Activated T-helper 1 cell treated with Interleukin-2 at 50 U/mL for 16 hours (primary cell): ENCODE results near the gene AFF2.

Experiments
- DNase-seq: peaks from one replicate; pipeline ENCODE4 v3.0.0-alpha.2; 2020; ENCODE audit warnings: low read depth

The AFF2 gene

DNA sequence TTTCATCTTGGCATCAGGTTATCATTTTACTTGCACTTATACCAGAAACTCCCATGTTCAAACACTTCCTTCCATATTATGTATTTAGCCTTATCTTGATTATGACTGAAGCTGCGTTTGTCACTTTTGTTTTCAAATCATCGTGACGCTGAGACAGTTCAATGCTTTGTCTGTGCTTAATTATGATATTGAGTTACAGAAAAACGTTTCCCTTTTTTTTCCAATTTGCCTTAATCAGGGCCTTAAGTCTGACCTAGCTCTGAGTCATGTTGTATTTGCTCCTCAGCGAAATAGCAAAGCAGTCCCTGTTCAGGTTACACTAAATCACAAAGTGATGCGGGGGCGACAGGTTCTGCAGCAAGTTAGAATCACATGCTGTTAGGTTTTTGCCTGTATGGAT lies 254.7 kb downstream of the AFF2 start:
- DNase-seq, result no peak

DNA sequence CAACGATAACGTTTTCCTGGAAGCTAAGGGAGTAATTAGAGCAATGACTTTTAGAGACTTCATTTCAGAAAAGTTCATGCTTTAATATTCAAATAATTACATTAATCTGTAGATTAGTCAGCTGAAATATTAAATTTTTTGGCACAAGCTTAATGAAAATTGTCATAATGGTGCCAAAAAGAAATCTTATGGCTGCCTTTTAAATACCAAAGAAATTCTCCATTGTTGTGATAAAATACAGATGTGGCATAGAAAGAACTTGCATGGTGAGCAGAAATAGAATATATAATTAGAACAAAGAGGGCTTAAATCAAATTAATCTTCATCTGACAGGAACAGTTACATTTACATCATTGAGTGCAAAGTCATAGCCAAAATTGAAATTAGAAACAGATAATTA lies 263.5 kb downstream of the AFF2 start:
- DNase-seq, result no peak

DNA sequence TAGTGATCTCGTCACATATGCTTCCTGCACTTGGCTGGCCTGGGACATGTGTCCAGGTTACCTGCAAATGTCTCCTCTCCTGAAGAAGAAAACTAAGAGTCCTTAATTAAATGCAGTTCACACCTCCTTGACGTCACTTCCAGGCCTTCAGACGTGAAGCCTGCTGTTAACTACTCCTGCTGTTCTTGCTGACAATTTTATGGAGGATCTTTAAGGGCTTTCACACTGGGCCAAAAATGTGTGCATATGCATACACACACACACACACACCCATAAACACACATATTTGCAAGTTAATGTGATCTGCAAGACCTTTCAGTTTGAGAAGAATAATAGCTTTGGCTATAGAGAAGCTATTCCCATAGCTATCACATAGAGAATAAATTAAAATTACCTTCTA lies 267.9 kb downstream of the AFF2 start:
- DNase-seq, result no peak

DNA sequence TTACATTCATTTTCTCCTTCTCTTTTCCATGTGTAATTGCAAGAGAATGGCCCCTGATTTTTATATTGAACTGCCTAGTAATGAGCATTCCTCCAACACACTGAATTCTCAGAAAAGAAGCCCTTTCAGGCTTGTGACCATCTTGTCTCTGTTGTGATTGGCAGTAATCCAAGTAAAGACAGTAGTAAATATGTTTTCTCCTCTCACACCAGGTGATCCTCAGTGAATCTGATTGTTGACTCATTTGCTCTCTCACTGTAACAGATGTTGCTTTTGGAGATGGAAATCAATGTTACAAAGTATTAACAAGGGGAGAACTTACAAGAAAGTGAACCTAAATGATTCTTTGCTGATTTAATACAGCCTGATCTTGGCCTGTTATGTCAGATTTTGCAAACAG lies 271.0 kb downstream of the AFF2 start:
- no peak for DNase-seq

DNA sequence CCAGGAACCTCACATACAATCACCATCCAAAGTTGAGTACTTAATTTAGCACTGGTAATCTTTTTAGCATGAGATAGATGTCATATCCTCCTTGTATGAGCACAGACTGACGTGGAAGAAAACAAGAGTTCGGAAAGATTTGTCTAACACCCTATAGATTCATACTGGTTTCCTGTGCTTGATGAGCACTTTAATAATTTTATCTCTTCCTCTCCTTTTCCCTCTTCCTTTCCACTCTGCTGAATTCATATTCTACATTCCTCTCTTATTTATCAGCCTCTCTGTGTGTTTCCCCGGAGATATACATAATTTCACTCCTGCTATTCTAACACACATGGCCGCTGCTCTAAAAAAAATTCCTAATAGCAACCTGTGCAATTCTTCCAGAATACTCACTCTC lies 273.9 kb downstream of the AFF2 start:
- no peak for DNase-seq

DNA sequence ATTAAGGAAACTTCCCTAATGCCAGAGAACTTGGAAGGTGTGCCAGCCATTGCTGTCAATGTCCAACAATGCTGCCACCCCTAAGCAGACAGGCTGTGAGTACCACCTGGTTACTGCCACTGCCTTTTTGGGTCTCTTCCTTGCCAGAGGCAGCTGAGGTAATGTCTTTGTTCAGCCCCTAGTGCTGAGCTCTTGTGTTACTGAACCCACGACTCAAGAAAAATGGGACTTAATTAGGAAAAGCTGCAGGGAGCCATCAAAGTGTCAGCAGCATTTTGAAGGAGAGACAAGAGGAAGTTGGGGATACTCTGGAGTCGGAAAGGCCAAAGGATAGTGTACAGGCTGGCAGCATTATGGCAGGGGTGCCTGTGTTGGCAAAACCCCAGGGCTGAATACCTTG lies 283.7 kb downstream of the AFF2 start:
- no peak for DNase-seq

DNA sequence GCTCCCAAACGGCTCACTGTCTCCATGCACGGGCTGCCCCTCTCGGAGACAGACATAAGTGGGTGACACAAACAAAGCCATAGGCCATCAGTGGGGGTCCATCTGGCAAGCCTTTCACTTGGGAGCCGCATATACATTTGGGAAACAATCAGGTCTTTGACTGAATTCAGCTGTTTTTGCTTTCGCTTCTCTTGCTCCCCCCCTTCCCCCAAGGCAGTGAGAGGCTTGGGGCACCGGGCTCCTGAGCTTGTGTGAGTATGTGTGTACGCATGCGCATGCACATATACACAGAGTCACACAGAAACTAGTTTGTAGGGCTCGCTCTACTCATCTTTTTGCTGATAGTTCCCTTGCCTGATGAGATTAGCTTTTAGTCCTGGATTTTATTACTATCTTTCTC lies 284.4 kb downstream of the AFF2 start:
- no peak for DNase-seq

DNA sequence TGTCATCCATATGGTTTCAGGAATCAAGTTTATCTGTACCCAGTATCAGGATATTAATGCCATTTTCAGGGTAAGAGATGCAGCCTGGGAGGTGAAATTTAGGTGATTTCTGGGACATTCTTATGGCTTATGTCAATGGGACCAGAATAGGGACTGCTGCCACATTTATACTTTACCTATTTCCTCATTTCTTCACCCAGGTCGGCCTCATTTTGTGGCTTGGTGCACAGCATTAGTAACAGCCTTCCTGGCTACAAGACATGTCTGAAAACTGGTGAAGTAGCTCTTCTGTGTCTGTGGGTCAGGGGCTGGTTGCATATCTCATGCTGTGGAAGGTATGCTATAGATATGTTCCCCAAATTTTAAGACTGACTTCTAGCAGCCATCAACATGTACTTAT lies 284.8 kb downstream of the AFF2 start:
- DNase-seq, result no peak

DNA sequence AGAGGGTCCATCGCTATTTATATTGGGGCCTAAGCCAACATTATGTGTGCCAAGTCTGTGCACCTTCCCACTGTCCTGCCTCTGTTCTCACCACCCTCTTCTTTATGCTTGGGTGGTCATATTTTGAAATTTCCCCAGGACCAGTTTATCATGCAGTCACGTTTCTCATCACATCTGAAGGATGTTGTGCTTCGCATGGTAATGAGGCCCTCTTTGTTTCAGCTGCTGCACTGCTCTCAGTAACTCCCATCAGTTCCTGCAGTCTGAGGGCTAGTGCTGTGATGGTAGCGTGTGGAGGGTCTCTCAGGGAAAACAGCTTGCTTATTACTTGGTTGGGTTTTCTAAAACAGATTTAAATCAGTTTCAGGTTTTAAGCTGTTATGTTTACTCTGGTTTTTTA lies 288.0 kb downstream of the AFF2 start:
- no peak for DNase-seq

DNA sequence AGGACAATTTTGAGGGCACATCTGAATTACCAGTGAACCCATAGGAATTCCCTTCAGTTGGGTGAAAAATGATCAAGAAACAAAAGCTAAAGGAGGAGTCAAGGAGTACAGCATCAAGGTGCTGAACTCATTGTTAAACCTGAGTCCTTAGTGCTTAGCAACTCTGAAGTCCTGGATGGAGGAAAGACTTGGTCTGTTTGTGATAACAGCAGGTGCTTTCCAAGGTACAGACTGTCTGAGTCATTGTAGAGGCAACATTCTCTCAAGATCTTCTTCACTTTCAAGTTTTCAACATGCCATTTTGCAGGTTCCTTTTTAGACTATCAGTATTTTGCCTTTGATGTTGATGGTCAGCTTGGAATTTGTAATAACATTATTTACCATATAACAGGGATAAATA lies 293.9 kb downstream of the AFF2 start:
- no peak for DNase-seq

DNA sequence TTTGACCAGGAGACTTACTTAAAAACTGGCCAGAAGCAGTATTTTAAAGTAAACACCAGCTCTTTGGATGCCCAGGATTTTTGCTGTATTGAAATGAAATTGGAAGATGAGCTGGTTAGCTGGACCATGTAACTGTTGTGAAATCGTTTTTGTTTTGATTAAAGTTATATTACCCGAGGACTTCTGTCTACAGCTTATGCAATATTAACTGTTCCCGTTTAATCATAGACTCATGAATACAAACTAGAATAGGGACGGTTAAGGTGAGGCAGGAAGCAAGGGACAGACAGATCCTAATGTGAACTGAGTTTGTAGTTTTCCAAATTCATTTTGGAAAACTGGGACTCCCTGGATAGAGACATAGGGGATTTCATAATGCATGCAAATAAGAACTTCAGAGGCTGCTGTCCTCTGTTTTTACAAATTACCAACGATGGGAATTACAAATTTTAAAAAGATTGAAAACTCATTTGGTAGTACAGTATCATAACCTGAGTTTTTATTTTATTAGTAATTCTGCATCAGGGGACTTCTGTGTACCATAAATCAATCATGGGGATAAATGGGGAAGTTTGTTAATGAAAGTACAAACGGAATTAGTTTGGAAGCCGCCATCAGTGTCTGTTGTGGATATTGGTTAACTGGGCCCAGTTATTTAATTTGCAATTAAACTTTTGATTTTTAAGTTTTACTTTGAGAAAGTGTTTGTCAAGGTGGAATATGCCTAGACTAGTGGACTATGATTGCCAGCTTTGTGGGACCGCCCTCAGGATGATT lies 304.4 kb downstream of the AFF2 start:
- DNase-seq, result no peak

DNA sequence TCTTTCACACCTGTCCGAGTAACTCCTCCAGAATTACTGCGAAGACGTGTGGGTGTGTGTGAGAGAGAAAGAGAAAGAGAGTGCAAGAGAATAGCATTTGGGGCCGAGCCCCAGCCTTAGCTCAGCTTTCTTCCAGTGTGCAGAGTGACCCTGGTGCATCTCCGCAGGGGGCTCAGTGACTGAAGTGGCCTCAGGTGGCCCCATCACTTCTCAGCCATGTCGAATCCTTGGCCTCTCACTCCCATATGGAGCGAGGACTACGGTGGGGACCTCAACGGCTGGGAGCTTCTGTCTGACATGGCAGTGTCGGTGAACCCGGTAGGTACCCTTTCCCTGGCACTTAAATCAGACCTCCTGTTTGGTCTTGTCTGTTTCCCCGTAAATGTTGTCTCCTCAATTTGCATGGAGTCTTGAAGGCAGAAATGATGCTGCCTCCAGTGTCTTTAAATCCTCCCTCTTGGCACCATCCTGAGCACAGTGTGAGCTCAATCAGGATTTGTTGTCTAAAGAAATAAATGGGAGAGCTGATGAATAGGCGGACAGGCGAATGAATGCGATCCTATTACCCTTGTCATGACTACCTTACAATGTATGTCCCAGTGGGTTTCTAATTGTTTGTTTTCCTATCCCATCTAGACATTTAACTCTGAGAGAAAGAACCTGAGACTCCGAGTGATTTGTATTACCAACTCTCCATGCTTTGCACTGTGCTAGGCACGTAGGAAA lies 305.9 kb downstream of the AFF2 start:
- no peak for DNase-seq

DNA sequence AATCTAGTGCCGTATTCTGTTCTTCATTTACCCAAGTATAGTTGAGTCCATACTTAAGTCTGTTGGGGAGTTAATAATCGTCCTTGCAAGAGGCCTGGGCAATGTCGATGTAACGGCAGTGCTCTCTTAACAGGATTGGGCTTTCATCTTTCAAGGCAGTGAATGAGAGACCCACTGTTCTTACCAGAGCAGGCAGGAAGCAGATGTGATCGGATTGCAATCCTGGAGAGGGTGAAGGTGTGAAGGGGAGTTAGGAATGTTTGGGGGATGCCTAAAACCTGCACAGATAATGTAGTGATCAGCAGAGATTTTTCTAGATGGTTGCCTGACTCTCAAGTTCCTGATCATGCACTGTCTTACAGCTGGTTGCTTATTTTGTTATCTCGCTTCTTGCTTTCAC lies 308.4 kb downstream of the AFF2 start:
- DNase-seq, result no peak

DNA sequence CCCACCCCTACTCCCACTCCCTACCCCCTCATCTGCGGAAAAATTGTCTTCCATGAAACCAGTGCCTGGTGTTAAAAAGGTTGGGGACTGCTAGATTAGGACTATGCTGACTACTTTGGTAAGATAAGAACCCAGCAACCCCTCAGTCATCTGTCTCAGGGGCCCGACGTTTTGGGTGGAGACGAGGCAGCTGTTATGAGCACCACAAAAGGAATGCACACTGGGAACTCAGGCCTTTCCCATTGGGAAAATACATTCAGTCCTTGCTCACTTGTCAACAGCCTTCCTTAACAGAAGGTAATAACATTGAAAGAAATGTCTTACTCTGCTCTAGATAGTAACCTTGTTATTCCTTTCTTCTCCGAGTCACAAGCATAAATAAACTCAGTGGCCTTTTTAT lies 310.8 kb downstream of the AFF2 start:
- DNase-seq, result no peak

DNA sequence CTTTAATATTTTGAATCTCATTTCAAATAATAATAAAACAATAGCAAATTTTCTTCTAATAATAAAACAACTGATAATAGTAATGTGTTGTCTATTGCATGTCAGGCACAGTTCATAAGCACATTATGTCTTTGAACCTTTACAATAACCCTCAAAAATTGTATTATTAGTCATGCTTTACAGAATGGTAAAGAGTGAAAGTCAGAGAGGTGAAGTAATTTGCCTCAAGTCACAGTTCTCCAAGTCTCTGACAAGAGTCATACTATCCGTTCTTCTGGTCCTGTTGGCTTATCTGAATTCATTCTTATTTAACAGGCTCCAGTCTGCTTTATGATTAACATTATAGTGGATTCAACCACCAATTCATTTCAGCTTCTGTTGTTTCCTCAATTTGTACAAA lies 313.0 kb downstream of the AFF2 start:
- no peak for DNase-seq

DNA sequence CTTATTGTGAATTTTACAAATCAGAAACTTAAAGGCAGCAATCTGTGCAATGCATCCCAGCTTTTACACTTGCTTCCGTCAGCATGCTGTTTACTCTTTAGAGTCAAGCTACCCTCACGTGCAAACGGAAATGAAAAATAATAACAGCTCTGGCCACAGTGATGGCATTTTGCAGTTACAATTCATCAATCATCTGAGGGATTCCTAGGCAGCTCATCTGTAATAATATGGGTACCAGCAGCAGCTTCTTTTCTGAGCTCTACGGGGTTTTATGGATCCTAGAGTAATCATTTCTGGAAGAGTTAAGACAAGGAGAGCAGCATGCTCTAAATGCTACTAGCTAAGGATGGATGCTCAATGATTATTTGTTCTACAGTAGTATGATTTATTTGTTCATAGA lies 313.6 kb downstream of the AFF2 start:
- DNase-seq, result no peak

DNA sequence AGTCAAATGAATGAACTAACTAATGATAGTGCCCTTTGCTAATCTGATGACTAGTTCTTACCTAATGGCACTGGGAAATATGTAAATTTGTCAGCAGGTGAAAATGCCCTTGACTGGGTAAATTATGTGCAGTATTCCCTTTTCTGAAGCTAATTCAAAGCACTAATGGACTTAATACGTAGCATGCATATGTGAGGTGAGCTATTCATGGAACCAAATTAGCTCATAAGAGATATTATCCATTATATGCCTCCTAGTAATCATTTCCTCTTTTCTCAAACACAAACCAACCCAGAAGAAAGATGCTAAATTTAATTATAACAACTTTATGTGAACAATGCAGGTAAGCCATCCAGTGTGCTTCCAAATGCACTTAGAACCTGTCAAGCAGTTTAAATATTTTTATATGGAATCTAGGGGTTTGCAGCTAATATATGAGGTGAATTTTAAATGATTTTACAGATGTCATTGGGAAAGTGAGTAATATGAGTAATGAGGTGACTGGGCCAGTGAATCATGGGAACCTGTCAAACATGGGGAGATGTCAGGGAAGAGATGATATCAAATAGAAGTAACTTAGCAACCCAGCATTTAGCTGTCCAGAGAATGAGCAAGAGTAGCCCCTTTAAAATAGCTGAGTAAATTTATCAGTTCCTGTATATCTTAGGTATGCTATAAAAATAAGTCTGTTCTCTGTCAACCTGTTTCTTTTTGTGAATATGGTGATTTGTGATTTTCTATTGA lies 315.0 kb downstream of the AFF2 start:
- no peak for DNase-seq

DNA sequence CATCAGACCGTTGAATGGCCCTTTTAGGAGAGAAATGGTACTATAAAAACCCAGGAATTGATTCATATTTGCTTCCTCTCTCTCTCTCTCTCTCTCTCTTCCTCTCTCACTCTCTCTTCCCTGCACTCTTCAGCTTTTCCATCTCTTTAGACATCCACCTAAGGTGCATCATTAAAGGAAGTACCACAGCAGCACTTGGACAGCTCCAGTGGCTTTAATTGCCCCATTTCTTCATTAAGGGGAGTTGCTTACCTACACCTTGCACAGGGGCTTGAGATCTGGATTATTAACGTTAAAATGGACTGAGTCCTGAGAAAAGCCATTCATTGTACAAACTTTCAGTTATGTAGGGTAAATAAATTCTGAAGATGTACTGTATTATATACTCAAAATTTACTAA lies 323.6 kb downstream of the AFF2 start:
- no peak for DNase-seq

DNA sequence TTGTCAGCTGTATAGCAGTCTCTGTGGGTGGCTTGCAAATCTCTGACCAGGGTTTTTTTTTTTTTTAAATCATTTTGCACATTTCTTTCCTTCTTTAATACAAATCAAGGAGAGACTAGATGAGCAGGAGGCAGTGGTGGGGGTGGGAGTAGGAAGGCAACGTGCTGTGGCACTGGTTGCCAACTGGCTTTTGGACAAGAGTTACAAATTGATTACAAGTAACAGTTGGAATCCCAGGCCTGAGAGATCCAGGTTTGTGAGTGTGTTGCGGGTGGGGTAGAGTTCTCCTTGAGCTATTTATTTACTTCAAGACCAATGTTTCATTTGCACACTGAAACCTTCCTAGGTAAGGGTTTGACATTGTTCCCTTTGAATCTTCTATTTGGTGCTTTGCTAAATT lies 325.3 kb downstream of the AFF2 start:
- DNase-seq, result no peak

DNA sequence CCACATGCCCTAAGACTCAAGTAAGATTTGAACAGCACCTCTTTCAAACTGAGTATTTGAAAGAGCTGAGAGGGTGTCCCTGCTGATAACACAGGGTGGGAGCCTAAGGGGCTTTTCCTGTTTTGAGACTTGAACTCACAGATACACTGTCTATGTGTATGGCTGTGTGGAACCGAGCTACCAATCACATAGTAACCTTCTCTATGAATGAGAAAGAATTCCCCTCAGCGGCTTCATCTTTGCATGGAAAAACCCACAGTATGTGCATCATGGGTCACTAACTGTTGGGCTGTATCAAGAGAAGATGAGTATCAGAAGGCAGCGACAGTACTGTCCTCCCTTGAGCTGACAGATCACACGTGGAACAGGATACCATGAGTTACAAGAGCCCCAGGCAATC lies 336.3 kb downstream of the AFF2 start:
- no peak for DNase-seq

DNA sequence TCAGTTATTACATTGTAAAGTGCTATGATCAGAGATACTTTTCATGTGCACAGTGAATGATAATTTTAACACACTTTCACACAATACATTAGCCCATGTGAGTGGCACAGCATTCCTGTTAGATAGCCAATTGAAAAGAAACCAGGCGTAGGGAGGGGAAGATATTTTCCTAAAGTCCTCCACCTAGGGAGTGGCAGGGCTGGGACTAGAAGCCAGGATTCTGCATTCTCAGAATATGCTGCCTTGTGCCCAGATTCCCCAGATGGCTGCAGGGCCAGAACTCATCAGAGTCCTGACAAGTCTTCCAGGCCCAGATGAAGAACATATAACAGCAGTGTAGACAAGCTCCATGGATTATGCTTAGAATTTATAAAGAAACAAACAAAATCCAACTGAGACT lies 350.2 kb downstream of the AFF2 start:
- no peak for DNase-seq

DNA sequence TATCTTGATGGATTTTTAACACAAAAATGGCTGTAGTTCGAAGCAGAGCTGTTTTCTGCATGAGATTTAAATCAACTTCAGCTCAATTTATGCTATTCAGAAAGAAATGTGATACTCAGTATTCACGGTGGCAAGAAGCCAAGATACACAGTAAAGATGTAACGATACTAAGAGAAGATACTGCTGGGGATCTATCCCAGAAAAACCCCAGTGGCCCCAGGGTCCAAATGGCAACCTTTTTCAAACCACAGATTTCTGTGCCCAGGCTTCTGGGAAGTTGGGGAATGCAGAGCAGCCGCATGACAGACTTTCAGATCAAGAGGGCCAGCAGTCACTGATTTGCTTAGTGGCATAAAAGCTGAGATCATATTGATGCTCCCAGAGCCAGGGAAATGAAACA lies 353.9 kb downstream of the AFF2 start:
- DNase-seq, result no peak

DNA sequence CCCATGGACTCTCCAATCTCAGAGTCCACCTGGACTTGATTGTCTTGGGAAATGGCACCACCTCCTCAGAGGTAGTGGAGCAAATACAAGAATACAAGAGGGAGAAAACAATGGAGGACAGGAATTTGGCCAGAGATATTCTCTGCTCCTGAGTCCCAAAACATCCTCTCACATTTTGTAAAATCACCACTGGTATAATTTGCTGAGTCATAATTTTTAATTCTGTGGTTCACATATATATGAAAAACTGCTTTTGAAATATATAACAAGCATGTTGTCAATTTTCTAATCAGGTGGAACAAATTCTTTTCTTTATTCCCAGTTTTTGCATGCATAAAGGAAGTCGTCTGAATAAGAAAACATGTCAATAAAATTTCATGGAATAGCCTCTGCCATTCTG lies 356.1 kb downstream of the AFF2 start:
- DNase-seq, result no peak
